ENCODE measurements around the gene TIMP3. TPM values are rescaled to one million over a fixed set of nuclear protein-coding genes. Genes with fewer than 3 reads are reported as not detected.

TIMP3 gene
- total RNA-seq, 1 experiment from 2014 or later, result 26.1 TPM

DNA sequence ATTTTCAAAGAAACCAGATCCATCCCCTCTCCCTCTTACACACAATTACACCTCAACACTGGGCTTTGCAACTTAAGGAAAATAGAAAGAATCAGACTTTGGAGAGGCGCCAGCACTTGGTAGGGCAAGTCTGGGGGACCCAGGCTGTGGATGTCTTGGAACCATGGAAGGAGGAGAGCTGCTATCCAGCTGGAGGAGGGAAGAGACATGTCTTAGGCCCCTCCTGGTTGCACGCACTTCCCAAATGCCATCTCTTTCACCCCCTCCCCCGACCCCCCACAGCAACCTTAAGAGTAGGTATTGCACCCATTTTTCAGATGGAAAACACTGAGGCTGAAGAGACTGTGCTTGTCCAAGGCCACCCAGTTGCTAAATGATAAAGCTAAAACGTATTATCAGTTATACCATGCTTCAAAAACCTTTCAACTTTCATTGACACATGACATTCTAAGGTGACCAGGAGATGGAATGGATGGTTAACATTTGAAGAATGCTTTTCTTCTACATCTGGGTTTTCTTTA lies 3.9 kb downstream of the TIMP3 start:
- no peak for DNase-seq (ENCODE audit: low read depth)

DNA sequence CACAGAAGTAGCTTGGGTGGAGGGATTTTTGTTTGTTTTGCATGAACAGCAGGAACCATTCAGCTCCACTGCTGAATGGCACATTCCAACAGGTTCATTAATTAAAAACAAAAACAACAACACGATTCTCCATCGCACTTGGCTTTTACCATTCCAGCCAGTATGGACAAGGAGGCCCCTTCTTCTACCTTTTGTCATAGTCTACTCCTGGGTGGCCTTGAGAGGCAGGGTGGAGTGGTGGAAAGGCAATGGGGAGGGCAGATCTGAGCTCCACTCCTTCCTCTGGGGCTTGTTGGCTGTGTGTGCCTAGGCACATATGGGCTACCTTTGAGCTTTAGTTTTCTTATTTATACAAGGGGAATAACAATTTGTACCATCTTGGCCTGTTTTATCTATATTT lies 4.8 kb downstream of the TIMP3 start:
- DNase-seq (ENCODE audit: low read depth), result no peak

DNA sequence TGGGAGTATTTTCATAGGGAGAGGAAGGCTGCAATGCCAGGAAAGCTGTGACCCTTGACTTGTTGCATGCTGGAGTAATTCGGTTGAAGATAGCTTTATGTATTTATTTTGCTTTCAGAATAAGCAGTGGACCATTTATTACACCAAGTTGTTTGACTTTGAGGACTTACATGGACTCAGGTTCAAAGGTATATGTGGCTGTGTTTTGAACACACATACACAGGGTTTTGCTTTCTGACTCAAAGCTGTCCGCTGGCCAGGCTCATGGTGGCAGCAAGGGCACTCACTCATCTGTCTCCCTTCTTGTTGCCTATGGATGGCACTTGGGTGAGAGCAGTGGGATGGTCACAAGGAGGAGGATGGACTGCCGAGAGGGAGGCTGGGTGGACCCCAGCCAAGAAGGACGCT lies 6.5 kb downstream of the TIMP3 start:
- no peak for DNase-seq (ENCODE audit: low read depth)

DNA sequence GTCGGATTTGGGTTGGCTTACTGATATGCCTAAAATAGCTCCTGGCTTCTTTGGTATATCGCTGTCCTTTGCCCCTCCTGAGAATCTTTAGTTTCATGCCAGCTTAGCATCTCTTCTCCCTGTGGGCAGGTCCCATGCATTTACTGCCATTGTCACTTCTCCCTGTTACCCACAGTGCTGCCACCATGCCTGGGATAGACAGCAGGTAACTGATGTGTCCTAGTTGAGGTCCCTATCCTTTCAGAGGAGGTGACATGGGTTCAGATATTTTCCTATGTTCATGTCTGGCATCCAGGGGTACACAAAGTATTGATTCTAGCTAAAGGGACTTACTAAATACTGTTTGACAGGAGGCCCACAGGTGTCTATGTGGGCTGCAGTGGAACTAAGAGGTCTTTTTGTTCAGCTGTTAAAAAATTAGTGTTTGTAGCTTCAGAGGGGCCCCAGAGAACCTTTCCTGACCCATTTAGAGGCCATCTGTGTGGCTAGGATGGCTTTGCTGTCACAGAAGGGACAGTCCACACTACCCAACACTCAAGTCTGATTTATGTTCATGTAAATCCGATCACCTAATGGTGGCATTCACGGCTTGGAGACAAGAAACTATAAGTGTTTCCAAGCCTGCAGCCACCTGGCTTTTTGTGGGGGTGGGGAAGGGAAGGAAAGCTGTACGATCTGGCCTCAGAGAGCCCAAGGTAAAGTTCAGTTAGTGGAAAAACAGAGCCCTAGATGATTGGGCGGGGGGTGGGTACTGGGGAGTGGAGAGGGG lies 8.5 kb downstream of the TIMP3 start:
- no peak for DNase-seq (ENCODE audit: low read depth)

DNA sequence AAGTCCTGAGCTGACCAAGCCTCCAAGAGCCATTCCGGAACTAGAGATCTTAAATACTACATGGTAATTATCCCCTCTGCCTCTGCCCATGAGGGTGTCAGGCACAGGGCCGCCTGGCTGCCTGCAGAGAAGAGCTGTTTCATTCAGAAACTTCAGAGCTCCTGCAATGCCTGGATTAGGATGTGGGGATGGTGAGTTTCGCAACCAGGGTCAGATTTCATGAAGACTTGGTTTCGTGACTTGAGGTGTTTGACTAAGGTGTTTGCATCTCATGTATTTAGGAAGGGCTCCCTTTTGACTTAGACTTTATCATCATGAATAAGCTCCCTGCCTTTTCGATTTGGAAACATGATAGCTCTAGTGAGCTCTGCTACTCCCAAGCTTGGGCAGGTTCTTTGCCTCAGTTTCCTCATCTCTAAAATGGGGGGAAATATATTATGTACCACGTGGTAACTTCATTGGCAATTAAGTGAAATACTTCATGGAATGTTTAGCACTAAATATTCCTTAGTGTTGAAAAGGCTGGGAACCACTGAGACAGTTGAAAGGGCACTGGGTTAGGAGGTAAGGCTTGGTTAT lies 9.1 kb downstream of the TIMP3 start:
- peak; percentile 43 for DNase-seq (ENCODE audit: low read depth)

DNA sequence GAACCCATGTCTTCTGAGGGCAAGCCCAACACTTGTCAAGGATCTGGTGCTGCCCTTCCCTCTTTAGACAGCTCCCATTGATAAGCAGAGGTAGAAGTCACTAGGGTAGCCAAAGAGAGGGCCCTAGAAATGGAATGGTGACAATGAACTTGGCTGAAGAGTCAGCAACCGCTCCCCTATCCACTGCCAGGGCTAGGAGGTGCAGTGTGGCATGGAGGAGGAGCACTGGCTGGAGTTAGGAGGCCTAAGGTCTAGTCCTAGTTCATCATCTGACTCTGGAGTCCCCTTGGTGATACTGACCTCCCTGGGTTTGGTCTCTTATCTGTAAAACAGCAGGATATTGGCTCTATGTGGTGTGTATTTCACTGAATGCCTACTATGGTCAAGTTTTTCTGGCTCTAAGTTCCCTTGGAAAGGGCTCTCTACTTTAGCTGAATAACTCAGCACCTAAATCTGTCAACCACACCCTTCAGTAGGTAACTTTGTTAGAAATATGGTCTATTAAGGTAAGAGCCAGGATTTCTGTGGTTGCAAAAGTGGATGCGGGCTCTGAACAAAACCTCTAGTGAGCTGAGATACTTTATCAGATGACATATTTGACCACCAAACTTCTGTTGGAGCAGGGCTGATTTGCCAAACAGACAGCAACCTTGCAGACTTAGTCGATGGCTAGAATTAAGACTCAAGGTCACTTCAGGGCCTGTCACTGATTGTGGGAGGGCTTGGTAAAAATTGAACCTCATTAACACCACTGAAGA lies 10.5 kb downstream of the TIMP3 start:
- no peak for DNase-seq (ENCODE audit: low read depth)

DNA sequence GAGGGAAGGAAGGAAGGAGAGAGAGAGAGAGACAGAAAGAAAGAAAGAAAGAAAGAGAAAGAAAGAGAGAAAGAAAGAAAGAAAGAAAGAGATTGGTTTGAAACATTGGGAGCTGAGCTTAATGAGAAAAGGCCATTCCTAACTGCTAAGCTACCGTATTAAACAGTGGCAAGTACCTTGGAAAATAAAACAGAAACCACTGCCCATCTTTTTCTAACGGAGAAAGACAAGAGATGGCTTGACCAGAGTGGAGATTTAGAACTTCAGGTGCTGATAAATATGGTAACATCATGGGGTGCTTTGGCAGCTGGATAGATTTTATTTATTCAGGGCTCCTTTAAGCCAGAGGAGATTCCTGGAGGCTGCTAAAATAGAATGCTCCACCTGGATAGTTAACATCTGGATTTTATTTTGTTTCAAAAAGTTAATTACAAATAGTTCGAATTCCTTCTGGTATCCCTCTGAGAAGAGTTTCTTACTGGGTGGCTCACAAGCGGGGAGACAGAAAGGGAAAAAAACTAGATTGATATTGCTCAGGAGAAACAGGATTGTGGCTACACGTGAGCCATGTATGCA lies 12.9 kb downstream of the TIMP3 start:
- no peak for DNase-seq (ENCODE audit: low read depth)

DNA sequence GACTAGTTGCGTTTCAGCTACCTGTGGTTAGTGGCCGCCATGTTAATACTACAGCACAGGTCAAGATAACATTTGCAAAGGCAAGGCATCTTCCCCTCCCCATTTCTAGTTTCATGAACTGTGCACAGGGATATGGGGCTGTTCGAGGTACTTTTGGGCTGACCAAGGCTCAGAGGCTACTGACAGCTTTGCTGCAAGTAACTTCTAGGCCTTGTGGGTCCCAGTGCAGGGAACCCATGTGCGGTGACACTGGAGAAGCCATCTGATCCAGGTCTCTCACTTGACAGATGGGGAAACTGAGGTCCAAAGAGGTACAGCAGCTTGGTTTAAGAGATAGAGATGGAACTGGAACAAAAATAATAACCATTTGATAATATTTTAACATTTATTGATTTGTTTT lies 13.6 kb downstream of the TIMP3 start:
- DNase-seq (ENCODE audit: low read depth), result no peak

DNA sequence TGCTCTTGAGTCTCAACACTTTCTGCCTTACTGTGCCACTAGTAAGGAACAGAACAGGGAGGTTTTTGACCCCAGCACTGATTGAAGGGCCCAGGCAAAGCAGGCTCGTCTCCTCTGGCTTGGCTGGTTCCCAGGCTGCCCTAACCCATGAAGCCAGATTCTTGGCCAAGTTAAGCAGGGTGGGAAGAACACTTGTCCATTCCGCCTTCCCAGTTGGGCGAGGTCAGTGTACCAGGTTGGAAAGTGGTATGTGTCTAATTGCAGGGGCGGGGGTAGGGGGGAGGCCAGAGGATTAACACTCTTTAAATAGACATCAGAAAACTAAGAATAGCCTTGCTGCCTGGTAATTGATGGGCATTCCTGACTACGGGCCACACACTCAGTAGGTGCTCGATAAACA lies 14.4 kb downstream of the TIMP3 start:
- no peak for DNase-seq (ENCODE audit: low read depth)

DNA sequence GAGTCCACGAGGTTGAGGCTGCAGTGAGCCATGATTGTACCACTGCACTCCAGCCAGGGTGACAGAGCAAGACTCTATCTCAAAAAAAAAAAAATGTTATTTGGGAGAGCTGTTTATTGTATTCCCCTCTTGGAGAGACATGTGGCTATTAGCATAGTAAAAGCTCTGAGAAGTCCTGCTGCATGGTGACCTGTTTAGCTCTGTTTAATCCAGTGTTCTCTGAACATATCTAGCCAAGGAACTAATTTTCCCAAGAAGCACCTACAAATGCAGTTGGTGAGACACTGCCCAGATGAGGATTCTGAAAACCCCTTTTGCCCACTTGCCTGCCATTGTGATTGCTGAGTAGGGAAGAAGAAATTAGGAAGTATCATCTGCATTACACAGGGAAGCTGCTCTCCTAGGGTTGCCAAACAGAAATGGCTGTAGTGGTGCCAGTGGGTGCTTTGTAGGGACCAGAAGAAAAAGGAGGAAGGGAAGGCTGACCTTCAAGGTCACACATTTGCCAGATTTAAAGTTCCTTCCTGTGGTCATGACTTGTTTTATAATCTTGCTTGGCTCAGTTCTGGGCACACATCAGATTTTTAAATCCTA lies 15.7 kb downstream of the TIMP3 start:
- DNase-seq (ENCODE audit: low read depth), result no peak

DNA sequence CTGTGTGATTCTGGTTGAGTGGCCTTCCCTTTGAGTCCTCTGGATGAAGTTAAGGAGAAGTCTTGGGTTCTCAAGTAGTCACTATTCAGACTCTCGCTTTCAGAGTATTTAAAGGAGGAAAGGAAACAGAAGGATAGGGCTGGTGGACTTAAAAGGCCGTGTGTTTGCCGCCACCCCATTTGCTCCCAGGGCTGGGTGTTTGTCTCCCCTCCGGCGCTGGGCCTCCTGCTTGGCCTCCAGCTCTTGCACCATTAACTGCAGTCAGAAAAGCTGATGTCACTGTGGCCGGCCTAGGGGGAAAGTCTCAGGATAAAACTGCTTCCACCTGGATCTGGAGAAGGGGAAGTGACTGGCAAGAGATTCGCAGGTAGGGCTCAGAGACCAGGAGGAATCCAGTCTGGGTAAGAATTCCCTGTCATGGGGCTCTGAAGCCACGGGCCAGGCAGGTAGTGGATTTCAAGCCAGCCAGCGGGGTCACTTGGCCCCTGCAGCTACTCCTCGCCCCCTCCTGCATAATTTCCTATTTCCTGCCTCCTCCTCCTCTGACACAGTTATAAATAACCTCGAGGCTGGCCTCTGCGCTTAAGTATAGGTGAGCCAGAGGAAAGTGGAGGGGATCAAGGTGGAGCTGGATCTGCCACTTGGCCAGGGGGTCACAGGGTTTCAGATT lies 17.1 kb downstream of the TIMP3 start:
- no peak for DNase-seq (ENCODE audit: low read depth)

DNA sequence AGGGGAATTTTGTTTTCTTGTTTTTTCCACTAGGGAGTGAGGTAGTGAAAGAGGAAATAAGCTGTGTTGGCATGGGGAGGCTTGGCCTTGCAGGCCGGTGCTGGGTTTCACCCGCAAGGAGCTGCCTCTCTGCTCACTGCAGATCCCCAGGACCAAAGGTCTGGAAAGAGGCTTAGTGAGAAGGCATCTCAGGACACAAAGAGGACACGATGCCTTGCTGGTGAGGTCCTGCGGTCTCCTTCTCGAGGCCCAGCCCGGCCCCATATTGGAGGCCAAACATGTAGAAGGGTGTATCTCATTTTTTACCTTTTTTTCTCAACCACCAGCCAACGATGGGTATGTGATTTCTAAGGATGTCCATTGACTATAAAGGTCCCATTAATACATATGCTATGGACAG lies 17.6 kb downstream of the TIMP3 start:
- DNase-seq (ENCODE audit: low read depth), result no peak

DNA sequence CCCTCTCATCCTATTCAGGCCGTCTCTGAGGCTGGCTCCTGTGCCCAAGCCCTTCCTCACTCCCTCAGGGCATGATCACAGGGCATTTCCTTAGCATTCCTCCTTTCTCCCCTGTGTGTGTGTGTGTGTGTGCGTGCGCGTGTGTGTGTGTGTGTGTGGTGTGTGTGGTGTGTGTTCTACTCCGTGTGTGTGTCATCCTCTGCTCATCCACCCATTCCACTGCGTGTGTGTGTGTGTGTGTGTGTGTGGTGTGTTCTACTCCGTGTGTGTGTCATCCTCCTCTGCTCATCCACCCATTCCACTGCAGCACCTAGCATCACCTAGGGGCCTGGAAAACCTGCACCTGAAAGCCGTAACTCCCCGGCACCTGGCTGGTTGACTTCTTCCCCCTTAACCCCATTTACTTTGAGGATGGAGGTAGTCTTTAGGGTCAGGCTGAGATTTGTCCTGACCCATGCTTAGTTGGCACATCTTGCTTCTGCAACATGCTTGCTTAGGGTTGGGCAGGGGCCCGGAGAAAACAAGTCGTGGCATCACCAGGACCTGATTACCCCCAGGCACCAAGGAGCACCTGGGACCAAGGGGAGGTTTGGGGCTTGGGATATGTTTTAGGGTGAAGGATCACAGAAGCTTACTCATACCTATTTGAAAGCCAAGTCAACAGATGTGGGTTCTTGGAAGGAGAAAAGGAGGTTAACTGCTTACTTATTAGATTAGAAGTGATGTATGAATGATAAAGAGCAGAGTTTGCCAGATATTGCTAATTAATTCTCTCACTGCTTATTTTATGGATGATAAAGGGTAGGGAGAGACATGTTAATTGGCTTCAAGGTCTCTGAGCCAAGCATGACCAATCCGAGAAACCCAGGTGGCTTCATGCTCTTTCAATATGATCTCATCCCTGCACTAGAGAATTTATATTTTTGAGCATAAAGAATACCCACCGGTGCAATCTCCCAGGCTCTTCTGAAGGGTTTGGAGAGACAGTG lies 18.9 kb downstream of the TIMP3 start:
- DNase-seq (ENCODE audit: low read depth), result no peak

DNA sequence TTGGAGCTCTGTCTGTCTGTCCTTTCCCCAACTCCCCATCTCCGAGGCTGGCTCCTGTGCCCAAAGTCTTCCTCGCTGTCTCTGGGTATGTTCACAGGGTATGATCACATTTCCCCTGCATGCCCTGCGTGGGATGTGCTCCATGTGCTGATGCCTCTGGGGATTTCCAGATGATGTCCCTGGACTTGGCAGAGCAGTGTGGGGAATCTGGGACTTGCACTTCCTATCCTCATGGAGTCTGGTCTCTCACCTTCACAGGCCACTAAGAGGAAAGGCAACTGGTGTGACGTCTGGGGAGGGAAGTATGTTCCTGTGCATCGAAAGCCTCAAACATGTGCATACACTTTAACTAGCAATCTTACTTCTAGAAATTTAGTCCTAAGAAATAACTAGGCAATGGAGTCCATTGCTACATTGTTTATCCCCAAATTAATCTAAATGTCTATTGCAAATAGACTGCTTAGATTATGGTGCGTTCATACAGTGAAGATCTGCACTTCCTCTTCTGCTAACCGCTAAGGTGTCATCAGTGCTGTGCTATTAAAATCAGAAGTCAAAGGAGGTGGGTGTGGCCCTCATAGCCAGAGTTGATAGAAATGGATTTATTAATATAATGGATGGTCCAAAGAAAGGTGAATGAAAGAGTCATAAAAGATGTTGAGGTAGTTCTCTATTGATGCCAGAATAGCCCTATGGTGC lies 20.8 kb downstream of the TIMP3 start:
- no peak for DNase-seq (ENCODE audit: low read depth)

DNA sequence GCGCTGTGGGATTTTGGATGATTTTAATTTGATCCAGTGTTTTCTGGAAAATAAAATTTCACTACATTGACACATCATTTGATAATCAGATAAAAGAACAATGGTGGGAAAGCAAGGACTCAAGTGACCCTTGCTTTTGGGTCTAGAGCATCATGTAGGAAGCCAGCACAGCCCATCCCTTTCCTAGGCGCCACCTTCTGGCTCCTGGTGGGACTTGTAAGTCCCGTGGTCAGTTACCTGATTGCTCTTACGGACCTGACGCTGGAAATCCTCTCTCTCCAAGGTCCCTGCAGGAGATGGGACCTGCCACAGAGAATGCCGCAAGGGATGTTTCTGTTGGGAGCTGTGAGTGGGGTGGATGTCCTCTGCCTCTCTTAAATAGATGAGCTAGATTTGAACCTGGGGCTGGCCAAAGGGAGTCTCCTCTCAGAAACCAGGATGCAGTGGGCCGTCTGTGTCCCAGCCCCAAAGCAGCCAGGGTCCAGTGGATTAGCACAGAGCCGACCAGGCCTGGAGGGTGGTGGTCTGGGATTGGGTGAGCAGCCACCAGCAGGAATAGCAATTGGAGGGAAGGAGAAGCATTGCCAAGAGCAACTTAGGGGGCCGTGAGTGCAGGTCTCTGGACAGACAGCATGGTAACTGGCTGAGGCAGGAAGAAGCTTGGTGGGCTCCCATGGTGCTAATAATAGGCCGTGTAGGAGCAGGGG lies 21.7 kb downstream of the TIMP3 start:
- peak; percentile 54 for DNase-seq (ENCODE audit: low read depth)

DNA sequence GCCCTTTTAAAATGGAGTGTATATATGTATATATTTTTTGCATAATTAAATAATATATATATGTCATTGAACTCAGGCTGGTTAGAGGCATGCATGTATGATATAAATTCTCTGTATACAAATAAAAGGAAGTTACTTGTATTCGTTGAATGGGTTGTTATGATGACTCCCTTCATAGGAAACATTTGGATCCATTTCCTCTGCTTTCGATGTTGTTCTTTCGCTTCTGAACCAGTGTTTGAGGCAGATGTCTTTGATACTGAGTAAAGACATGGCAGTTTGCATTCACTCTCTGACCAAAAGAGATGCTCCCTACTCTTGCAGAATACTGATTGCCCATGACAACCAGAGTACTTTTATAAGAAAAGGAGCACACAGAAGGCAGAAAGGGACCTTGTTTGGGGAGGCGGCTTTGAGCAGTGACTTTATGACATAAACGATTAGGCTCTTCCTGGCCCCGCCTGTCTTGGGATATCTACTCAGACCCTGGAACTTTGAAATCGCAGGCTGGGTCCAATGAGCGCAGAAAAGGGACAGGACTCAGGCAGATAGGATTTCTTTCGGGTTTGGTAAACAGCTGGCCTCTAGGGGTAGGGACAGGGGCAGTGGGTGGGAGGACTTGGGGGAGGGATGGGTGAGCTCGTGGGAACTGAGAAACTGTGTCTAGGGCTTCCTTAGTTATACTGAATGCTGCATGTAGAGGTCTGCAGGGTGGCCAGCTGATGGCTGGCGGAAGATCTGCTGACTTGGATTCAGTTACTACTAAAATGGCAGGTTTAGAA lies 23.2 kb downstream of the TIMP3 start:
- DNase-seq (ENCODE audit: low read depth), result no peak

DNA sequence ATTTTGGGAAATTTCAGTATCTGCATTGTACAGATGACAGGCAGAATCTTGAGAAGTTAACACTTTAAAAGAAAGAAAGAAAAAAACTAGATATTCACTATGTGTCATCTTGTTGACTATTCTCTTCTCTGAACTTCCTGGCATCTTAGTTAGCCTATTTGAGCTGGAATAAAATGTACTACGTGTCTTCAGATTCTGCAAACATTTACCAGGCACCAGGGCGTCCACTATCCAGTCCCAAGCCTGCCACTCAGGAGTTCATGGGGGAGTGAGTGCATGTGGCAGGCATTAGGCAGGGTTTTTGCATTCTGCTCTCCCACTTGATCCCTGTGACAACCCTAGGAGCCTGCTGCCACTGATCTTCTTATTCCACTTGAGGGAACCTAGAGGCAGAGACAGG lies 25.0 kb downstream of the TIMP3 start:
- no peak for DNase-seq (ENCODE audit: low read depth)

DNA sequence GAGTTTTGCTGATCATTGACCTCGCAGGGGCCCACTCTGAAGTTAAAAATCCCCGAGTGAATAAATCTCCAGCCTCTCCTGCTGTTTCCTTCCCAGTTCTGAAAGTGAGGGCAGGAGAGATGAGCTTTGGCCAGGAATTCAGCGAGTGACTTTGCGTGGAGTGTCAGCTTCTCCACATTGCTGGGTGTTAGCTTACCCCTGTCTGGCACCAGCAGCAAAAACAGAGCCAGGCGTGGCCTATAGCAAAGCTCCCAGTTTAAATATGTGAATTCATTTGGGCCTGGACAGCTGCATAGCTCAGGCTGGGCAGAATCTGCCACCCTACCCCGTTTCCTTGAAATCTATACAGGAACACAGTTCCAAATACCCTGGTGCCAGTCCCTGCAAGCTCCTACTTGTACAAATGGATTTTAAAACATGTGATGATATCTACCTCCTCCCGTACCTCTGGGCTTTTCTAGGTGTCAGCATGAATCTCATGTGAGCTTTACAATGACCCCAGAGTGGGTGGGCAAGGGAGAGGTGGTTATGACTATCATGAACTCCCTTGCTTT lies 25.6 kb downstream of the TIMP3 start:
- no peak for DNase-seq (ENCODE audit: low read depth)
